Pancreas (tissue), 10 donors: ENCODE data around the gene BATF. TPM values are rescaled to one million over a fixed set of nuclear protein-coding genes. Genes with fewer than 3 reads are reported as not detected.

Experiments used
- ATAC-seq, 4 donors: fragments of 200-7000 bp; cut with Tn5 transposase; one replicate each; pipeline versions ENCODE4 v1.8.0 to v1.9.1; 2020; ENCODE audit warnings: mild to moderate bottlenecking in 4 of 4, moderate library complexity in 4 of 4
- DNase-seq, 6 donors: peaks; one replicate each; pipeline ENCODE4 v3.0.0-alpha.2; 2020
- FAIRE-seq: peaks from 2 replicates; lab custom pipeline; 2012; peaks lifted over from hg19 to GRCh38; lab: Jason Lieb, UNC
- H3K27ac ChIP-seq, 4 donors: fragments of 200-600 bp; sonication (generic); 1 replicate in 3 of 4; 2 replicates in 1 of 4; pipeline versions ENCODE4 v1.5.0 to v1.8.0; 2020
- H3K27me3 ChIP-seq, 4 donors: fragments of 200-600 bp; one replicate each; pipeline ENCODE4 v1.8.0; 2021
- H3K36me3 ChIP-seq, 3 donors: fragments of 200-600 bp; sonication (generic) in 1 of 3; one replicate each; pipeline versions ENCODE4 v1.5.0 to v1.8.0; 2020 to 2021
- H3K4me1 ChIP-seq, 3 donors: fragments of 200-600 bp; one replicate each; pipeline ENCODE4 v1.8.0; 2021
- H3K4me3 ChIP-seq, 4 donors: fragments of 200-600 bp; sonication (generic) in 2 of 4; one replicate each; pipeline versions ENCODE4 v1.5.0 to v1.8.0; 2020 to 2021
- H3K9me3 ChIP-seq, 4 donors: fragments of 200-600 bp; one replicate each; pipeline ENCODE4 v1.8.0; 2021
- WGBS, 2 donors: extraction: QIAGEN DNeasy Blood & Tissue Kit; methylation state at CpG; one replicate each; pipeline ENCODE4 v1.1.7; 2013; 5-methylcytosine and 5-hydroxymethylcytosine counted together
- intact Hi-C, 3 donors: fragments of 100-400 bp; cut with DNase I; formaldehyde crosslinking; loops; one replicate each; pipeline versions ENCODE4 v1.11.1 to v1.14.2; 2022
- polyA plus RNA-seq, 2 donors: library from polyadenylated mRNA; stranded (reverse); fragments of 200-250 nt; gene quantifications; one replicate each; pipeline ENCODE4 v1.2.3, GENCODE V29; 2013
- total RNA-seq, 6 donors: library from RNA; stranded (reverse); fragmentation: NEBNext Ultra II Directional in 4 of 6; extraction: Animal tissue kit (Norgen Biotek cat#: 25700) in 4 of 6; gene quantifications; one replicate each; pipeline versions ENCODE4 v1.2.1 to v1.2.4, GENCODE V29; 2021 to 2023
- TF ChIP-seq, protein P1 (sequence below), 4 donors: fragments of 200-600 bp; sonication (generic) in 3 of 4; IDR thresholded peaks; one replicate each; pipeline versions ENCODE4 v1.5.0 to v1.8.0; 2021; ENCODE audit warnings: antibody characterized with exemption in 4 of 4
- donor health status: healthy with polysubstance abuse.
- donor health status: DM: no; HTN: no; CAD: no; lungs with moderate emphysema.
- donor health status: DM: no; HTN: no; CAD: no.
- donor health status: control.
- donor health status: control.
- donor health status: Bipolar disorder and iron deficiency.
- donor health status: DM: yes; HTN: yes; CAD: no.
- donor health status: DM: no; HTN: no; CAD: no.
- donor health status: DM: no; HTN: no; CAD: no.
- donor health status: DM: yes; HTN: yes; CAD: no.

BATF gene
- total and polyA plus RNA-seq, 8 donors, result 0.28 to 1.7 (median 0.98) TPM; not detected in 1

DNA sequence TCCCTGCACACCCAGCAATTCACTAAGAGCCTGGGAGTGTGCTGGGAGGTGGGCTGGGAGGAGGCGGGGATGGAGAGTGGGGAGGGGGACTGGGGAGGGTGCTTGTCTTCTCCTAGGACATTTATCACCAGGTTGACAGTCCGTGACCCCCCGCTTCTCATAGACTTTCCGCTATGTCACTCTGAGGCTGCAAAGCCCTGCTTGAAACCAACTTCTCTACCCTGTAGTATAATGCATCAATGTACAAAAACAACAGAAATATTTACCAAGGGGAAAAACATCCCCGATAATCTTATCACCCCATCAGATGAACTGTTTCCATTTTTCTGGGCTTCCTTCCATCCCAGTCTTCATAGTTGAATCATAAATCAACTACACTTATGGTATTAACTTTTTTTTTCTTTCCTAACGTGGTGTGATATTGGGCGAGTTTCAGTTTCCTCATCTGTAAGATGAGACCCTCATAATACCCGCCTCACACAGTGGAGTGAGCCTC is 28.6 kb upstream of the BATF start:
- no peak for DNase-seq
- ATAC-seq, result no peak
- Histone ChIP-seq H3K9me3 (no peaks in the 10 kb centered on the region), H3K27ac (no peak overlapping the region), H3K4me1 (peaks cover 0 to 3% (median 0%) of the 10 kb centered on the region in 3 donors), H3K4me3 (no peak overlapping the region), H3K27me3 (no peaks in the 10 kb centered on the region), H3K36me3 (no peaks in the 10 kb centered on the region)
- FAIRE-seq, result no peak
- intact Hi-C loops, result loop anchor here in 1 of 3 donors (10.0 kb wide), 1 partner anchor 359 kb away; no protein-coding TSS in a partner anchor
- TF ChIP-seq, protein P1, sequence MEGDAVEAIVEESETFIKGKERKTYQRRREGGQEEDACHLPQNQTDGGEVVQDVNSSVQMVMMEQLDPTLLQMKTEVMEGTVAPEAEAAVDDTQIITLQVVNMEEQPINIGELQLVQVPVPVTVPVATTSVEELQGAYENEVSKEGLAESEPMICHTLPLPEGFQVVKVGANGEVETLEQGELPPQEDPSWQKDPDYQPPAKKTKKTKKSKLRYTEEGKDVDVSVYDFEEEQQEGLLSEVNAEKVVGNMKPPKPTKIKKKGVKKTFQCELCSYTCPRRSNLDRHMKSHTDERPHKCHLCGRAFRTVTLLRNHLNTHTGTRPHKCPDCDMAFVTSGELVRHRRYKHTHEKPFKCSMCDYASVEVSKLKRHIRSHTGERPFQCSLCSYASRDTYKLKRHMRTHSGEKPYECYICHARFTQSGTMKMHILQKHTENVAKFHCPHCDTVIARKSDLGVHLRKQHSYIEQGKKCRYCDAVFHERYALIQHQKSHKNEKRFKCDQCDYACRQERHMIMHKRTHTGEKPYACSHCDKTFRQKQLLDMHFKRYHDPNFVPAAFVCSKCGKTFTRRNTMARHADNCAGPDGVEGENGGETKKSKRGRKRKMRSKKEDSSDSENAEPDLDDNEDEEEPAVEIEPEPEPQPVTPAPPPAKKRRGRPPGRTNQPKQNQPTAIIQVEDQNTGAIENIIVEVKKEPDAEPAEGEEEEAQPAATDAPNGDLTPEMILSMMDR (IDR thresholded peaks at IDR 0.05), result no peak
- 67 to 70% methylated on average over 8 of the region's 8 CpGs for WGBS, 2 donors

DNA sequence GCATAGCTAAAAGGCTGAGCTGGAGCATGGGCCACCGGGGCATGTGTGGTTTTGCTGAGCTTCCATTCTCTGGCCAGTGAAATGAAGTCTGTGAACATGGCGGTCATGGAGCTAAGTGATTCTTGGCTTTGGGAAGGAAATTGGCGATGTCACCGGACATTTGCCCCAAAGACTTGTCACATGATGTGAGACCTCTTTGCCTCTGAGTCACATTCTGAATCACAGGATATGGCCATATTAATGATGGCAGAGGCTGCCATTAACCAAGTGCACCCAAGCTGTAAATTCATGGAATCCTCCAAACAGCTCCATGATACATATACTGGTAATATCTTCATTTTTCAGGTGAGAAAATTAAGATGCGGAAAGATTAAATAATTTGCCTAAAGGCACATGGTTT is 27.4 kb upstream of the BATF start:
- 89 to 95% methylated on average over 5 of the region's 5 CpGs for WGBS, 2 donors
- DNase-seq, result no peak
- Histone ChIP-seq H3K9me3 (no peaks in the 10 kb centered on the region), H3K4me1 (no peaks in the 10 kb centered on the region), H3K4me3 (no peak overlapping the region), H3K27ac (no peak overlapping the region), H3K36me3 (no peaks in the 10 kb centered on the region), H3K27me3 (no peaks in the 10 kb centered on the region)
- FAIRE-seq, result no peak
- TF ChIP-seq, protein P1 (IDR thresholded peaks at IDR 0.05), result no peak
- ATAC-seq, result no peak
- intact Hi-C loops, result loop anchor here in 1 of 3 donors (10.0 kb wide), 1 partner anchor 360 kb away; no protein-coding TSS in a partner anchor

DNA sequence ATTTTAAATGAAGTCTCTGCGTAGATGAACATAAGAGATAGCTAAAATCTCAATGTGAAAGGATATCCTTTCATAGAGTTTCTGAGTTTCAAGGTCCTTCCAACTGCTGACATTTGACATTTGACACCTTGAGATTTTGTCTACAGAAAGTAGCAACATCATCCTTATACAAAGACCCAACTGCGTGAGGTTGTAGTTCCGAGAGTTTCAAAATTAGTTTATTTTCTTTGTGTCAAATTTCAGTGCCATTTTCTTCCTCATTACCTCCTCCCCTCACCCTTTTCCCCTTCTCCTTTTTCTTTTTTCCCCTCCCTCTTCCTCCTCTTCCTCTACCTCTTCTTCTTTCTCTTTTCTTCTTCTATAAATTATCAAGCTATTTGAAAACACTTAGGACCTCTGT is 26.9 kb upstream of the BATF start:
- WGBS, 2 donors, result 85 to 94% methylated on average over 3 of the region's 3 CpGs
- intact Hi-C loops, result loop anchor here in 1 of 3 donors (10.0 kb wide), 1 partner anchor 361 kb away; no protein-coding TSS in a partner anchor

DNA sequence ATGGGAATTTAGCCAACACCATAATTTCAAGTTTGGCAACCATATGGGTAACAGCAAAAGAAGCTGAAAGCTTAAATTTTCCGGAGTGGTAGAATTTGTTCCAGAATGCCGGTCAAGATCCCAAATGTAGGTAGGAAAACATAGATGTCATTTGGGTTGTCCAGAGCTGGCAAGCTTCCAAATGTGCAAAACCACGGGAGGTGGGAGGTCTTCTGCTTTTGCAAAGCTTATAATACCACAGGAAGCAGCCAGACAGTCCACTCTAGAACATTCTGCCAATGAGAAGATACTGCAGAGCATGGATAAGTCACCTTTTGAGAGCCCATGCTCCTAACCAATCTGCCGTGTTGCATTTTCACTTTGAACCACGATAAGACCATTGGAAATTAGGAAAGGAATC is 26.4 kb upstream of the BATF start:
- no peak overlapping the region for H3K4me3 ChIP-seq
- 75 to 76% methylated on average over 5 of the region's 5 CpGs for WGBS, 2 donors
- no peaks in the 10 kb centered on the region for H3K4me1 ChIP-seq
- TF ChIP-seq, protein P1 (IDR thresholded peaks at IDR 0.05), result no peak
- intact Hi-C loops, result loop anchor here in 1 of 3 donors (10.0 kb wide), 1 partner anchor 361 kb away; no protein-coding TSS in a partner anchor
- no peaks in the 10 kb centered on the region for H3K36me3 ChIP-seq
- no peak overlapping the region for H3K27ac ChIP-seq
- H3K9me3 ChIP-seq, result no peaks in the 10 kb centered on the region
- FAIRE-seq (no peak), ATAC-seq (no peak), DNase-seq (no peak)
- H3K27me3 ChIP-seq, result no peaks in the 10 kb centered on the region

More for the DNA sequence above, 26.9 kb upstream of the BATF start:
- Histone ChIP-seq H3K36me3 (no peaks in the 10 kb centered on the region), H3K27ac (no peak overlapping the region), H3K4me1 (no peaks in the 10 kb centered on the region), H3K9me3 (no peaks in the 10 kb centered on the region), H3K4me3 (no peak overlapping the region), H3K27me3 (no peaks in the 10 kb centered on the region)
- ATAC-seq (no peak), FAIRE-seq (no peak), DNase-seq (no peak)
- TF ChIP-seq, protein P1 (IDR thresholded peaks at IDR 0.05), result no peak

DNA sequence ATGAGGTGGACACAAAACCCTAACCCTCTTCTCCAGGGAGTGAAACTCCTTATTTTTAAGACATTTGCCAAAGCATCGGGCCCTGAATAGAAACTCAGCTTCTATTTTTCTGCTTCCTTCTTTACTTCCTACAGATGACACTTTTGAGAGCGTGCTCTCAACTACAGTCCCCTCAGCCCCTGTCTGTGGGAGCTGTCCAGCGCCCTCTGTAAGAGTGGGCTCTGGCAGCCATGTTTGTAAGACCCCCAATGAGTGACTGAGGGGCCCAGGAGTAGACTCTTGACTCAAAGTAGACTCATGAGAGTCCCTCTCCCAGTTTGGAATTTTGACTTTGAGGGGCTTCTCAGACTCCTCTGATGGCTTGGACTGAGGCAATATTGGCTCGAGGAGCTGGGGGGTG is 25.5 kb upstream of the BATF start:
- ATAC-seq, result no peak
- Histone ChIP-seq H3K36me3 (no peaks in the 10 kb centered on the region), H3K4me3 (no peak overlapping the region), H3K9me3 (no peaks in the 10 kb centered on the region), H3K4me1 (no peaks in the 10 kb centered on the region), H3K27me3 (no peaks in the 10 kb centered on the region), H3K27ac (no peak overlapping the region)
- DNase-seq, result no peak
- WGBS, 2 donors, result 88 to 92% methylated on average over 4 of the region's 4 CpGs
- TF ChIP-seq, protein P1 (IDR thresholded peaks at IDR 0.05), result no peak
- FAIRE-seq, result no peak
- intact Hi-C loops, result loop anchor here in 1 of 3 donors (10.0 kb wide), 1 partner anchor 362 kb away; no protein-coding TSS in a partner anchor
